ENCODE results near the gene RPP40.

- TF ChIP-seq, protein P1, sequence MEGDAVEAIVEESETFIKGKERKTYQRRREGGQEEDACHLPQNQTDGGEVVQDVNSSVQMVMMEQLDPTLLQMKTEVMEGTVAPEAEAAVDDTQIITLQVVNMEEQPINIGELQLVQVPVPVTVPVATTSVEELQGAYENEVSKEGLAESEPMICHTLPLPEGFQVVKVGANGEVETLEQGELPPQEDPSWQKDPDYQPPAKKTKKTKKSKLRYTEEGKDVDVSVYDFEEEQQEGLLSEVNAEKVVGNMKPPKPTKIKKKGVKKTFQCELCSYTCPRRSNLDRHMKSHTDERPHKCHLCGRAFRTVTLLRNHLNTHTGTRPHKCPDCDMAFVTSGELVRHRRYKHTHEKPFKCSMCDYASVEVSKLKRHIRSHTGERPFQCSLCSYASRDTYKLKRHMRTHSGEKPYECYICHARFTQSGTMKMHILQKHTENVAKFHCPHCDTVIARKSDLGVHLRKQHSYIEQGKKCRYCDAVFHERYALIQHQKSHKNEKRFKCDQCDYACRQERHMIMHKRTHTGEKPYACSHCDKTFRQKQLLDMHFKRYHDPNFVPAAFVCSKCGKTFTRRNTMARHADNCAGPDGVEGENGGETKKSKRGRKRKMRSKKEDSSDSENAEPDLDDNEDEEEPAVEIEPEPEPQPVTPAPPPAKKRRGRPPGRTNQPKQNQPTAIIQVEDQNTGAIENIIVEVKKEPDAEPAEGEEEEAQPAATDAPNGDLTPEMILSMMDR (IDR thresholded peaks at IDR 0.05) = no peak
- TF ChIP-seq, protein P2, sequence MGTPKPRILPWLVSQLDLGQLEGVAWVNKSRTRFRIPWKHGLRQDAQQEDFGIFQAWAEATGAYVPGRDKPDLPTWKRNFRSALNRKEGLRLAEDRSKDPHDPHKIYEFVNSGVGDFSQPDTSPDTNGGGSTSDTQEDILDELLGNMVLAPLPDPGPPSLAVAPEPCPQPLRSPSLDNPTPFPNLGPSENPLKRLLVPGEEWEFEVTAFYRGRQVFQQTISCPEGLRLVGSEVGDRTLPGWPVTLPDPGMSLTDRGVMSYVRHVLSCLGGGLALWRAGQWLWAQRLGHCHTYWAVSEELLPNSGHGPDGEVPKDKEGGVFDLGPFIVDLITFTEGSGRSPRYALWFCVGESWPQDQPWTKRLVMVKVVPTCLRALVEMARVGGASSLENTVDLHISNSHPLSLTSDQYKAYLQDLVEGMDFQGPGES (IDR thresholded peaks at IDR 0.05; ENCODE audit: low read depth, low read length) = no peak
- TF ChIP-seq EZH2phosphoT487 (IDR thresholded peaks at IDR 0.05; ENCODE audit: borderline replicate concordance, low read depth) (no peak), TAF1 (IDR thresholded peaks at IDR 0.05; ENCODE audit: borderline replicate concordance, low read depth, low read length) (no peak), RXRA (IDR thresholded peaks at IDR 0.05; ENCODE audit: borderline replicate concordance, low read depth) (no peak), TEAD4 (IDR thresholded peaks at IDR 0.05; ENCODE audit: borderline replicate concordance, insufficient read depth) (no peak)
- TF ChIP-seq, protein P3, sequence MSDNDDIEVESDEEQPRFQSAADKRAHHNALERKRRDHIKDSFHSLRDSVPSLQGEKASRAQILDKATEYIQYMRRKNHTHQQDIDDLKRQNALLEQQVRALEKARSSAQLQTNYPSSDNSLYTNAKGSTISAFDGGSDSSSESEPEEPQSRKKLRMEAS (IDR thresholded peaks at IDR 0.05; ENCODE audit: low read depth) = no peak
Observed at GRCh38 chr6:5041955-5042354, 38.1 kb upstream of the RPP40 start.

Data from SK-N-SH (cell line).